ENCODE results near the gene CRABP2. TPM values are rescaled to one million over a fixed set of nuclear protein-coding genes. Genes with fewer than 3 reads are reported as not detected.

The CRABP2 gene
- total RNA-seq, 6 experiments from 2014 or later = 0.24 TPM; not detected in 5

DNA sequence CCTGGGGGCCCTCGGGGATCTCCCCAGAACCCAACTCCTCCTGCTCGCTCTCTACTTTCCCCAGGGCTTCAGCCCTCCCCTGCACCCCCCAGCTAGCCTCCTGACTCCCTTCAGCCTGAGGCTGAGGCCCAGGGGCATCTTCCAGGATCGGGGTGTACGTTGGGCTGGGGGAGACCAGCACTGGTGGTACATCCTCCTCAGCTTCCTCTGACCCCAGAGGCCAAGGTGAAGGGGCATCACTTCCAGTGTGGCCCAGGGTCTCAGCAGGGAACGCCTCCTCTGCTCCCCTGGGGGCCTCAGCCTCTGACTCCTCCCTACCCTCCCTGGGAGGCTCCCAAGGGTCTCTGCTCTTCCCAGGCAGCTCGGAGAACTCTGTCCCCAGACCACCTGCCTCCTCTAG, 35.0 kb downstream of the CRABP2 start:
- intact Hi-C loops (cut with DNase I) = loop anchor here in 1 of 2 donors (10.0 kb wide), 1 partner anchor 46 kb away; no protein-coding TSS in a partner anchor
- TF ChIP-seq POLR2A (IDR thresholded peaks at IDR 0.05) = no peak
- TF ChIP-seq, protein P1, sequence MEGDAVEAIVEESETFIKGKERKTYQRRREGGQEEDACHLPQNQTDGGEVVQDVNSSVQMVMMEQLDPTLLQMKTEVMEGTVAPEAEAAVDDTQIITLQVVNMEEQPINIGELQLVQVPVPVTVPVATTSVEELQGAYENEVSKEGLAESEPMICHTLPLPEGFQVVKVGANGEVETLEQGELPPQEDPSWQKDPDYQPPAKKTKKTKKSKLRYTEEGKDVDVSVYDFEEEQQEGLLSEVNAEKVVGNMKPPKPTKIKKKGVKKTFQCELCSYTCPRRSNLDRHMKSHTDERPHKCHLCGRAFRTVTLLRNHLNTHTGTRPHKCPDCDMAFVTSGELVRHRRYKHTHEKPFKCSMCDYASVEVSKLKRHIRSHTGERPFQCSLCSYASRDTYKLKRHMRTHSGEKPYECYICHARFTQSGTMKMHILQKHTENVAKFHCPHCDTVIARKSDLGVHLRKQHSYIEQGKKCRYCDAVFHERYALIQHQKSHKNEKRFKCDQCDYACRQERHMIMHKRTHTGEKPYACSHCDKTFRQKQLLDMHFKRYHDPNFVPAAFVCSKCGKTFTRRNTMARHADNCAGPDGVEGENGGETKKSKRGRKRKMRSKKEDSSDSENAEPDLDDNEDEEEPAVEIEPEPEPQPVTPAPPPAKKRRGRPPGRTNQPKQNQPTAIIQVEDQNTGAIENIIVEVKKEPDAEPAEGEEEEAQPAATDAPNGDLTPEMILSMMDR (IDR thresholded peaks at IDR 0.05) = no peak
- no peaks in the 10 kb centered on the region for H3K27me3 ChIP-seq
- no peak for DNase-seq
- no peak overlapping the region for H3K4me3 ChIP-seq
- no peak overlapping the region for H3K27ac ChIP-seq
- H3K36me3 ChIP-seq = no peaks in the 10 kb centered on the region
- no peak for ATAC-seq
- H3K4me1 ChIP-seq = no peaks in the 10 kb centered on the region
- WGBS (ENCODE audit: insufficient coverage, low coverage, low lambda C conversion rate, missing lambda C conversion rate) = 69% methylated on average over 2 of the region's 6 CpGs
- H3K9me3 ChIP-seq = no peaks in the 10 kb centered on the region

DNA sequence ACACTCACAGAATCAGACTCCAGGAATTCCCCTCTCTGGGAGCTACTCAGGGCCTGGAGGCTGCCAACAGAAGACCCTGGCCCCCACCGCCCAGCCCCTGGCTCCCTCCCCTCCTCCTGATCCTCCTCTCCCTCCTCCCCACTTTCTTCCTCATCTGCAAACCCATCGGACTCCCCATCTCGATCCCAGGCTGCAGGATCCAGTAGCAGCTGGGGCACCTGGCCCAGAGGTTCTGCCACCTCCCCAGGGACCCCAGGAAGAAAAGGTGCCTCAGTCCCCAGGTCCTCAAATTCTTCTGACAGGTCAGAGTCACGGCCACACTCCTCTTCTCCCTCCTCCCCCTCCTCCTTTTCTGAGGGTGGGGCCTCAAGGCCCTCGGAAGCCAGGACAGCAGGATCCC, 35.6 kb downstream of the CRABP2 start:
- H3K27ac ChIP-seq = no peak overlapping the region
- intact Hi-C loops (cut with DNase I) = loop anchor here in 1 of 2 donors (10.0 kb wide), 1 partner anchor 45 kb away; no protein-coding TSS in a partner anchor

DNA sequence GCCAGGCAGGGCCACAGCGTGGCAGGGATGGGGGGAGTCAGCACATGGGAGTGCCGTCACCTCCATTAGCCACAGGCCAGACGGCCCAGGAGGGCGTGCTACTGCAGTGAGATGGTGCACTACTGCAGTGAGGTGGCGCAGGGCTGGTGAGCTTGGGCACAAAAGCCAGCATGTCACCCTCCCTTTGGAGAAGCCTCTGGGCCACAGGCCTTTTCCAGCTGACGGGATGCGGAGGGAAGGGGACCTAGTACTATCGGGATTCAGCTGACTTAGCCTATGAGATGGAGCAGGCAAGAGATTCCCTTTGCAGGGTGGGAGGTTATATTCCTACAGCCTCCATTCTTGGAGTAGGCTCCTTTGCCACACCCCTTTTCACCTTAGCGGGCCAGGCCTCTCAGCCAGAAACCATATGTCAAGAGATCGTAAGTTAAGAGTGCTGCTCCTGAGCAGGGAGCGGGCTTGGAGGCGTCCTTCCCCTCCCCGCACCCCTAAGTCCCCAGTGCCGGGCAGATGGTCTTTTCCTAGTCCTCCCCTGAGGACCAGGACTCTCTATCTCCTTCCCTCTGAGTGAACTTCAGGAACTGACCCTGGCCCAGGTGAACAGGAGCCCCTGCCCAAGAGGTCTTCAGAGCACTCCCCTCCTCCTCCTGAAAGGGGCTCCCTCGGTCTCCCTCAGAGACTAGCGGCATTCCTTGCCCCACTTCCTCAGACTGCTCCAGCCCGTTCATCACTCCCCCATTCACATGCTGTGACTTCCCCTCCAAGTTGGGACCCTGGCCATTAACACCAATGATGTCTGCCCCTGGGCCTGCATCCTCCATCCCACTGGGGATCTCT, 36.4 kb downstream of the CRABP2 start:
- no peaks in the 10 kb centered on the region for H3K36me3 ChIP-seq
- no peak overlapping the region for H3K27ac ChIP-seq
- ATAC-seq (no peak), DNase-seq (no peak)
- H3K9me3 ChIP-seq = no peaks in the 10 kb centered on the region
- intact Hi-C loops (cut with DNase I) = no loop called here
- no peaks in the 10 kb centered on the region for H3K27me3 ChIP-seq
- TF ChIP-seq, protein P1 (IDR thresholded peaks at IDR 0.05) = no peak
- no peak for TF ChIP-seq POLR2A (IDR thresholded peaks at IDR 0.05)
- WGBS (ENCODE audit: insufficient coverage, low coverage, low lambda C conversion rate, missing lambda C conversion rate) = 80% methylated on average over 10 of the region's 17 CpGs
- no peaks in the 10 kb centered on the region for H3K4me1 ChIP-seq
- H3K4me3 ChIP-seq = no peak overlapping the region

More for the DNA sequence above, 35.6 kb downstream of the CRABP2 start:
- no peaks in the 10 kb centered on the region for H3K36me3 ChIP-seq
- H3K9me3 ChIP-seq = no peaks in the 10 kb centered on the region
- TF ChIP-seq, protein P1 (IDR thresholded peaks at IDR 0.05) = no peak
- no peak for TF ChIP-seq POLR2A (IDR thresholded peaks at IDR 0.05)
- no peak overlapping the region for H3K4me3 ChIP-seq
- ATAC-seq (no peak), DNase-seq (no peak)
- no peaks in the 10 kb centered on the region for H3K27me3 ChIP-seq
- 63% methylated on average over 4 of the region's 5 CpGs for WGBS (ENCODE audit: insufficient coverage, low coverage, low lambda C conversion rate, missing lambda C conversion rate)
- H3K4me1 ChIP-seq = no peaks in the 10 kb centered on the region

DNA sequence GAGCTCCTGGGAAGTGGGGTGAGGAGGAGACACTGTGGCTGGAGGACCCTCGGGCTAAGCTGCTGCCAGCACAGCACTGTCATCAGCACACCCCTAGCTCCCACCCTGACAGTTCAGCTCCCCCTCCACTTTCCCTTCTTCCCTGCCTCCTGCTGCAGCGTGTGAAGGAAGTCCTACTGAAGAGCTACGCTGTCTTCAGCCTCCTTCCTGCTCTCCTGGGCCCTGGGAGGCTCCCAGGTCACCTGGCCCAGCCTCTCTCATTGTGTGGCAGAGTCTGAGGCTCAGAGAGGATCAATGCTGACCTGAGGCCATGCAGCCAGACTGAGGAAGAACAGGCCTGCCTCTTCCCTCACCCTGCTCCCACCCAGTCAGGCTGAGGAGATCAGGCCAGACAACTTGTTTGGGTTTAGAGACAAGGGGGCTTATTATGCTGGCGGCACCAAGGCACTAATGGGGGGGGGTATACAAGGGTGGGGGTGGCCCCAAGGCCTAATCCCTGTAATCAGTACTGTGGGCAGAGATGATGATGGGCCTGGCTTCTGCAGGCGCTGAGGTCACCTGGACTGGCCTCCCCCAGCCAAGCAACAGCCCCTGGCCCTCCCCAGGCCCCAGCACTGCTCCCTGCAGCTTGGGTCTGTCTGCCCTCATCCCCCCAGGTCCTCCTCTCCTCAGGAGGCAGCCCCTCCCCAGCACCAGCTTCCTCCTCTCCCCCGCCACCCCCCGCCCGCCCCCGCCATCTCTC, 37.2 kb downstream of the CRABP2 start:
- intact Hi-C loops (cut with DNase I) = no loop called here
- TF ChIP-seq, protein P1 (IDR thresholded peaks at IDR 0.05) = no peak
- TF ChIP-seq POLR2A (IDR thresholded peaks at IDR 0.05) = no peak
- no peaks in the 10 kb centered on the region for H3K9me3 ChIP-seq
- no peaks in the 10 kb centered on the region for H3K27me3 ChIP-seq
- peak overlapping the region in 1 of 3 donors; percentile 67 for H3K27ac ChIP-seq
- DNase-seq (no peak), ATAC-seq (no peak)
- no peaks in the 10 kb centered on the region for H3K4me1 ChIP-seq
- WGBS (ENCODE audit: insufficient coverage, low coverage, low lambda C conversion rate, missing lambda C conversion rate) = 88% methylated on average over 4 of the region's 9 CpGs
- H3K4me3 ChIP-seq = no peak overlapping the region
- no peaks in the 10 kb centered on the region for H3K36me3 ChIP-seq
